Upper lobe of left lung (tissue), 4 donors: Measurements from ENCODE around the gene TCF25.
A peak's percentile ranks its signal among the peaks of the same experiment; 100 is the strongest.

Experiments
- EP300 ChIP-seq, 4 donors: sonication (generic); formaldehyde crosslinking; IDR thresholded peaks; one replicate each; pipeline ENCODE4 v1.5.1; 2017; ENCODE audit warnings: antibody characterized with exemption in 4 of 4, control low read depth in 2 of 4
- POLR2A ChIP-seq, 4 donors: fragments of 450-650 bp; IDR thresholded peaks; one replicate each; pipeline ENCODE4 v1.5.1; 2016 to 2017; ENCODE audit warnings: antibody characterized with exemption in 4 of 4, mild to moderate bottlenecking in 2 of 4
- POLR2AphosphoS5 ChIP-seq, 2 donors: sonication (generic); formaldehyde crosslinking; IDR thresholded peaks; one replicate each; pipeline ENCODE4 v1.5.1; 2017; ENCODE audit warnings: antibody characterized with exemption in 2 of 2
- TF ChIP-seq, protein P1 (sequence below), 6 experiments: fragments of 450-650 bp in 4 of 6; fragments of 200-600 bp in 2 of 6; sonication (generic) in 2 of 6; IDR thresholded peaks; one replicate each; pipeline ENCODE4 v1.5.1; 2016 to 2019; ENCODE audit warnings: antibody characterized with exemption in 6 of 6

DNA sequence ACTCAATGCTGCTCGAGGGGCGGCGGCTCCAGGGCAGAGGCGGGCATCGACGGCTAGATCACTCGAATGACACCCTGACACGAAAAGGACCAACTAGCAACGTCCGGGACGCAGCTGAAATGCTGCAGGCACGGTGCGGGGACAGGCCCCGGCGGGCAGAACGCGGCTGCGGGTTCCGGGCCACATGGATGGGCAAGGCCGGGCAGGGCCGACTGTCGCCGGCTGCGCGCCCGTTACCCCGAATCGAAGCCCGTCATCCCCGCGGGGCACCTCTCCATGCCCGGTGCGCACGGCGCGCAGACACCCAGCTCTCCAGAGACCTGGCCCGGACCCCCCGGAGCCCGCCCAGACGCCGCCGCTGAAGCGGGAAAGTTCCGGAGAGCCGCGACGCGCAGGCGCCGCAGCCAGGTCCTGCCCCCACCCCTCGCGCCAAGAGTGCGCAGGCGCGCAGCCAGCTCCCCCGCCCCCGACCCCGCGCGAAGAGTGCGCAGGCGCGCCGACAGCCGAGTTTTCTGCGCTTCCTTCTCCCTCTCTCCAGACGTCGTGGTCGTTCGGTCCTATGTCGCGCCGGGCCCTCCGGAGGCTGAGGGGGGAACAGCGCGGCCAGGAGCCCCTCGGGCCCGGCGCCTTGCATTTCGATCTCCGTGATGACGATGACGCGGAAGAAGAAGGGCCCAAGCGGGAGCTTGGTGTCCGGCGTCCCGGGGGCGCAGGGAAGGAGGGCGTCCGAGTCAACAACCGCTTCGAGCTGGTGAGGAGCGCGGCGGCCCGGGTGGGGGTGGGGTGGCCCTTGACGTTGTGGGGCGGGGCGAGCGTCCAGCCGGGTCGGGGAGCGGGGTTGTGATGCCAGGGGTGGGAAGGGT lies at the start of gene TCF25:
- TF ChIP-seq, protein P1, sequence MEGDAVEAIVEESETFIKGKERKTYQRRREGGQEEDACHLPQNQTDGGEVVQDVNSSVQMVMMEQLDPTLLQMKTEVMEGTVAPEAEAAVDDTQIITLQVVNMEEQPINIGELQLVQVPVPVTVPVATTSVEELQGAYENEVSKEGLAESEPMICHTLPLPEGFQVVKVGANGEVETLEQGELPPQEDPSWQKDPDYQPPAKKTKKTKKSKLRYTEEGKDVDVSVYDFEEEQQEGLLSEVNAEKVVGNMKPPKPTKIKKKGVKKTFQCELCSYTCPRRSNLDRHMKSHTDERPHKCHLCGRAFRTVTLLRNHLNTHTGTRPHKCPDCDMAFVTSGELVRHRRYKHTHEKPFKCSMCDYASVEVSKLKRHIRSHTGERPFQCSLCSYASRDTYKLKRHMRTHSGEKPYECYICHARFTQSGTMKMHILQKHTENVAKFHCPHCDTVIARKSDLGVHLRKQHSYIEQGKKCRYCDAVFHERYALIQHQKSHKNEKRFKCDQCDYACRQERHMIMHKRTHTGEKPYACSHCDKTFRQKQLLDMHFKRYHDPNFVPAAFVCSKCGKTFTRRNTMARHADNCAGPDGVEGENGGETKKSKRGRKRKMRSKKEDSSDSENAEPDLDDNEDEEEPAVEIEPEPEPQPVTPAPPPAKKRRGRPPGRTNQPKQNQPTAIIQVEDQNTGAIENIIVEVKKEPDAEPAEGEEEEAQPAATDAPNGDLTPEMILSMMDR (IDR thresholded peaks at IDR 0.05) = peak in 2 of 6 experiments; percentile 14 to 23
- TF ChIP-seq POLR2A (IDR thresholded peaks at IDR 0.05) (peak; percentile 18 to 91 (median 69)), POLR2AphosphoS5 (IDR thresholded peaks at IDR 0.05) (peak; percentile 74 to 88), EP300 (IDR thresholded peaks at IDR 0.05) (no peak)
